Activated naive CD4-positive, alpha-beta T cell treated with anti-CD3 and anti-CD28 coated beads, Interleukin-2, amount 50 U/mL, for 24 hours (primary cell): Measurements from ENCODE around the gene SYCE1.
"Not testable (repeated sequence)": the region's sequence is repeated elsewhere in the genome, so short reads cannot be mapped to it uniquely, and the experiment has no call there.

Source experiments
- H3K27ac Mint-ChIP-seq: one replicate; pipeline ENCODE4 v1.8.0; 2021; ENCODE audit warnings: mild to moderate bottlenecking, mixed read lengths
- H3K27me3 Mint-ChIP-seq: one replicate; pipeline ENCODE4 v1.8.0; 2021; ENCODE audit warnings: mixed read lengths
- H3K36me3 Mint-ChIP-seq: one replicate; pipeline ENCODE4 v1.8.0; 2021; ENCODE audit warnings: mixed read lengths
- H3K4me1 Mint-ChIP-seq: one replicate; pipeline ENCODE4 v1.8.0; 2021; ENCODE audit warnings: mixed read lengths
- H3K4me3 Mint-ChIP-seq: one replicate; pipeline ENCODE4 v1.8.0; 2021; ENCODE audit warnings: mild to moderate bottlenecking, mixed read lengths
- H3K9me3 Mint-ChIP-seq: one replicate; pipeline ENCODE4 v1.8.0; 2021; ENCODE audit warnings: mixed read lengths

The SYCE1 gene

DNA sequence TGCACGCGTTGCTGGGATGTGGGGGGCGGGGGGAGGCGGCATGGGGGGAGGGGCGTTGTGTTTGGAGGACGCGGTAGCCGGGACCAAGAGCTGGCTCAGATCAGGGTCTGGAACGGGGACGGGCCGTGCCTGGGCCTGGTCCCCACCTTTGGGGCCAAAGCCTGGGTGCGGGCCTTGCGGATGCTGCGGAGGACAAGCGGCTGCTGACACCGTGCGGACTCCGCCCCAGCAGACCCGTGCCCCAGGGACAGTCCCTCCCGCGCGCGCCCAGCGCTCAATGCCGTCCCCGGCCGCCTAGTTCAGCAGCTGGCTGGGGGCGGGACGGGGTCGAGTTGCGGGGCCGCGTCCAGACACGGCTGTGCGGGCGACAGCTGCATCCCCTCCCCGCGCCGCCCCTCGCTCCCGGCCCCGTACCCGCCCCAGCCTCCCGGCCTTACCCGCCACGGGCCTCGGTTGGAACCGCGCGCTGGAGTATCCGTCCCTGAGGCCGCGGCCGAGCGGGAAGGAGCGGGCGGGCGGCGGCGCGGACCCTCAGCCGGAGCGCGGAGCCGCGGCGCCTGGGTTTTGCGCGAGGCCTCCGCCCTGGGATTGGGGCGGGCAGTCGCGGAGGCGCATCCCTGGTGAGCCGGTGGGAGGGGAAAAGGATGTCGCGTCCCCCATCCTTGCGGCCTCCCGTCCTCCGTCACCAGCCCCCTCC is 3.6 kb upstream of the SYCE1 start:
- not testable (repeated sequence) for H3K4me1 Mint-ChIP-seq, H3K27ac Mint-ChIP-seq, H3K27me3 Mint-ChIP-seq, H3K36me3 Mint-ChIP-seq, H3K9me3 Mint-ChIP-seq, H3K4me3 Mint-ChIP-seq

DNA sequence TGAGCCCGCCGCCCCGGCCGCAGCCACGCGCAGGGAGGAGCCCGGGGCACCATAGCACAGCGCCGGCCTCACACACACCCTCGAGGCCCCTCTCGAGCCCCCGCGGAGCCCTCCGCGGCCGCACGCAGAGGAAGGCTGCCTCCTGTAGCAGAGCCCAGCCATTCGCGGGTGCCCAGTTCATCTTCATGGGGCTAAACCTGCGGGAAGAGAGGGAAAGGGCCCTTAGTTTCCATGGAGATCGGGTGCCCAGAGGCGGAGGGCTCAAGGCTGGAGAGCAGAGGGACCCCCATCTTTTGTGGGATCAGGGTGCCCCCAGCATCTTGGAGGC is 2.9 kb upstream of the SYCE1 start:
- no peak overlapping the region for H3K4me3 Mint-ChIP-seq
- H3K9me3 Mint-ChIP-seq: peaks cover 1% of the 10 kb centered on the region
- H3K36me3 Mint-ChIP-seq: no peaks in the 10 kb centered on the region
- no peak overlapping the region for H3K27ac Mint-ChIP-seq
- no peaks in the 10 kb centered on the region for H3K4me1 Mint-ChIP-seq
- H3K27me3 Mint-ChIP-seq: peaks cover 7% of the 10 kb centered on the region

DNA sequence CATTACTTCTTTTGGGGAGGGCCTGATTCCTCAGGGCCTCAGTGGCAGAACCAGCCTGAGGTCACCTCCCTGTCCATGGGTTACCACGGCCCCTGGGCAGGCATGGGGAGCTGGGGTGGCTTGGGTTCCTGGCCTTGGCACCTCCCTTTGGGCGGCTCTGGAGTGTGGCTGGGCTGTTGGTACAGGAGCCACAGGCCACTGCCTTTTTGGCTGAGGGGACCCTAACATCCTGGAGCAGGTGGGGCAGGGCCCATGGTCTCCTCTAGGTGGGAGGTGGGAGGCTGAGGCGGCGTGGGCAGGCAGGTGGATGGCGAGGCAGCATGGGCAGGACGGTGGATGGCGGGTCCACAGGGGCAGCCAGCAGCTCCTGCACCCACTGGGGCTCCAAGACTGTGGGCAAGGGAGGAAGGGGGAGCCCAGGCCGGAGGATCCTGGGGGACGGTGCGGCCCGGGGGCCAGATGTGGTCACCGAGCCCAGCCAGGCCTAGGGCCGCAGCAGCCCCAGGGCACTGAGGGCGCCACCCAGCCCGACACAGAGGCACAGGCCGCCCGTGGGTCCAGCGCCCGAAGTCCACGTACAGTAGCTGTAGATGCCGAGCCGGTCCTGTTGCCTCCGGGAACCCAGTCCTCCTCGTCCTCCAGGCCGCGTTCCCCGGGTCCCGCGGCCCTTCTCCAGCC is 2.4 kb upstream of the SYCE1 start:
- H3K27ac Mint-ChIP-seq: no peak overlapping the region
- no peaks in the 10 kb centered on the region for H3K36me3 Mint-ChIP-seq
- H3K9me3 Mint-ChIP-seq: no peaks in the 10 kb centered on the region
- no peaks in the 10 kb centered on the region for H3K4me1 Mint-ChIP-seq
- H3K27me3 Mint-ChIP-seq: peaks cover 7% of the 10 kb centered on the region
- no peak overlapping the region for H3K4me3 Mint-ChIP-seq

DNA sequence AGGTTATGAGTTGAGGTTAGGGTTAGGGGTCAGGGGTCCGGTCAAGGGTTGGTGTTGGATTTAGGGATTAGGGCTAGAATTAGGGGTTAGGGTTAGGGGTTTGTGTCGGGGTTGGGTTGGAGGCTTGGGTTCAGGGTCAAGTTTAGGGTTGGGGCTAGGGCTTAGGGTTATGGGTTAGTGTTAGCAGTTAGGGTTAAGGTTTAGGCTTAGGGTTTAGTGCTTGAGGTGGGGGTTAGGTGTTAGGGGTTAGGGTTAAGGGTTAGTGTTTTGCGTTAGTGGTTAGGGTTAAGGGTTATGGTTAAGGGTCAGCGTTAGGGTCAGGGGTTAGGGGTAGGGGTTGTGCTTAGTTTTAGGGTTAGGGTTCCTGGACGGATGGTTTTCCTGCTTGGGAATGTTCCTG is 1.7 kb upstream of the SYCE1 start:
- Mint-ChIP-seq H3K27me3 (peaks cover 7% of the 10 kb centered on the region), H3K36me3 (no peaks in the 10 kb centered on the region), H3K9me3 (no peaks in the 10 kb centered on the region), H3K4me3 (no peak overlapping the region), H3K27ac (no peak overlapping the region), H3K4me1 (no peaks in the 10 kb centered on the region)

DNA sequence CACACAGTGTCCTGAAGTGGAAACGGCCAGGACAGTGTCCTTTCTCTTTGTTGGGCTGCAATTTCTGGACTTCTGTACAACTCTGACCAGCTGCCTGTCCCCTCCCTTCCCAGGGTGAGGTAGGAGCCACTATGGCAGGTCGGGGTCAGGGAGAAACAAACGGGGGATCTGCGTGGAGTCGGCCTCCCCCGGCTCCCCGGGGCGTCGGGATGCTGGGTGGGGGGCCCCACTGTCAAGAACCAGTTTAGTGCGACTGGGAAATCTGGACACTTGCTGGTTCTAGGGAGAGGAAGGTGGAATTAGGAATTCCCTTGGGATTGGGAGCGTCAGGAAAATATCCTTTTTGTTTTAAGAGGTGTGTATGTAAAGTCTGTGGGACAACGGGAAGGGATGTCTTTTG is 567 bp downstream of the SYCE1 start:
- no peak overlapping the region for H3K27ac Mint-ChIP-seq
- H3K9me3 Mint-ChIP-seq: no peaks in the 10 kb centered on the region
- no peaks in the 10 kb centered on the region for H3K4me1 Mint-ChIP-seq
- H3K27me3 Mint-ChIP-seq: peaks cover 7% of the 10 kb centered on the region
- H3K4me3 Mint-ChIP-seq: no peak overlapping the region
- H3K36me3 Mint-ChIP-seq: no peaks in the 10 kb centered on the region

DNA sequence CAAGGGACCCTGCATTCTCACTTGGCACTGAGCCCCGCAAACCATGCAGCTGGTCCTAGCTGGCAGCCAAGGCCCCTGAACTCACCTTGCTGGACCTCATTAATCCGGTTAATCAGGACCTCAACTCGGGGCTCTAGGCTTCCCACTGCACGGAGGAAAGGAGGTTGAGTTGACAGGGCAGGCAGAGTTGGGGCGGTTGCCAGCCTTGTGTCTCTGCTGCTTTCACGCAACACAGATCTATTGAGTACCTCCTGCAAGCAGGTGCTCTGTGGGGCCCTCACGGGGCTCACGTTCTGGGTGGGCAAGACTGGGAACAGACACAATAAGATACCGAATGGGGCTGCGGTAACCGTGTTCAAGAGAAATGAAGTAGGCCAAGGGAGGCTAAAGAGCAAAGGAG is 6.2 kb downstream of the SYCE1 start:
- no peak overlapping the region for H3K27ac Mint-ChIP-seq

DNA sequence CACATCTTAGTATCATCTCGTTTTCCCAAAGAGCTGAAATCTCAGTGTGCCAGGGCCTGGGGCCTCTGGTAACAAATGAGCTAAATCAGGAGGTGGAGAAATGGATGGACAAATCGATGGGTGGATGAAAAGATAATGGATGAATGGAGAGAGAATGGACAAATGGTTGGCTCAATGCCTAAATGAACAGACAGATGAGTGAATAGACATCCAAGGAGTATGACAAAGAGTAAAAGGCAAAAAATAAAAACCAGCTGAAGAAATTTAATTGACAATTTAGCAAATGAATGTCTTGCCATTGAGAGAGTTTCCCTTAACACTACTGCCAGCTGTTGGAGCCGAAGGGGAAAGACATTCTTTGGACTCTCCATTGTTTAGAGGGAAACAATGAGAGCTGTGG is 8.0 kb downstream of the SYCE1 start:
- H3K27ac Mint-ChIP-seq: no peak overlapping the region
- H3K9me3 Mint-ChIP-seq: no peaks in the 10 kb centered on the region
- no peak overlapping the region for H3K4me3 Mint-ChIP-seq
- no peaks in the 10 kb centered on the region for H3K36me3 Mint-ChIP-seq
- H3K27me3 Mint-ChIP-seq: peaks cover 17% of the 10 kb centered on the region
- H3K4me1 Mint-ChIP-seq: no peaks in the 10 kb centered on the region

More for the DNA sequence above, 6.2 kb downstream of the SYCE1 start:
- no peaks in the 10 kb centered on the region for H3K36me3 Mint-ChIP-seq
- H3K9me3 Mint-ChIP-seq: no peaks in the 10 kb centered on the region
- H3K27me3 Mint-ChIP-seq: peaks cover 17% of the 10 kb centered on the region
- no peaks in the 10 kb centered on the region for H3K4me1 Mint-ChIP-seq
- no peak overlapping the region for H3K4me3 Mint-ChIP-seq

DNA sequence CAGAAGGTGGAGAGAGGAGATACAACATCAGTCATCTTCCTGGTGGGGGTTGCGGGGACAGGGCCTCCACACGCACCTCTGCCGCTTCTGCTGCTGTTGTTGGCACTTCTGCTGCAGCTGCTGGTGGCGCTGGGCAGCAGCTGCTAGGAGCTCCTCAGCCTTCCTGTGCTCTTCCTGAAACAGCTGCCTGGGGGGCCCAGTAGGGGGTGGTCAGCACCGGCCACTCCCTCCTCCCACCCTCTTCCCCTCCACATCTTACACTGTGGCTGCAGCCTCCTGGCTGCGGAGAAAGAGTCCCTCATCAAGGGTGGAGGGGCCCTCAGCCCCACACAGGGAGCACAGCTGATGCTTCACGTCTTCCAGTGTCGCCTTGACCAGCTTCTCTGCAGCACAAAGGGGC is 9.9 kb downstream of the SYCE1 start:
- Mint-ChIP-seq H3K9me3 (no peaks in the 10 kb centered on the region), H3K4me3 (no peak overlapping the region), H3K27me3 (peaks cover 17% of the 10 kb centered on the region), H3K4me1 (no peaks in the 10 kb centered on the region), H3K27ac (no peak overlapping the region), H3K36me3 (no peaks in the 10 kb centered on the region)

DNA sequence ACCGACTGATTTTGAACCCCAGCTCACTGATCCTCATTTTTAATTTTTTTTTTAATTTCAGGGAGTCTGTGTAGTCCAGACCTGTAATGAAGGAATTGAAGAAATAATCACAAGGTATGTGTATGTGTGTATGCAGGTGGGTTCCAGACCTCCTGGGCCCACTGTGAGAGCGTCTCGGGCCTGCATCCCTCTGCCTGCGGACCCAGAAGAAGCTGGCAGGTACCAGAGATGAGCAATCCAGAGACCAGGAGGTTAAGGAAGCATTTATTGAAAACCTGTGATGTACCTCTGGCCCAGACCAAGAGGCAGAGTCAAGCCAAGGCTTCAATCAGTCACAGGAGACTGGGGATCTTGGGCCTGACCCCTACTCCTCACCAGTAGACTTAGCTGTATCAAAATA is 10.8 kb downstream of the SYCE1 start:
- H3K36me3 Mint-ChIP-seq: no peaks in the 10 kb centered on the region
- no peak overlapping the region for H3K27ac Mint-ChIP-seq
- H3K9me3 Mint-ChIP-seq: no peaks in the 10 kb centered on the region
- H3K27me3 Mint-ChIP-seq: peaks cover 19% of the 10 kb centered on the region
- no peak overlapping the region for H3K4me3 Mint-ChIP-seq
- no peaks in the 10 kb centered on the region for H3K4me1 Mint-ChIP-seq

DNA sequence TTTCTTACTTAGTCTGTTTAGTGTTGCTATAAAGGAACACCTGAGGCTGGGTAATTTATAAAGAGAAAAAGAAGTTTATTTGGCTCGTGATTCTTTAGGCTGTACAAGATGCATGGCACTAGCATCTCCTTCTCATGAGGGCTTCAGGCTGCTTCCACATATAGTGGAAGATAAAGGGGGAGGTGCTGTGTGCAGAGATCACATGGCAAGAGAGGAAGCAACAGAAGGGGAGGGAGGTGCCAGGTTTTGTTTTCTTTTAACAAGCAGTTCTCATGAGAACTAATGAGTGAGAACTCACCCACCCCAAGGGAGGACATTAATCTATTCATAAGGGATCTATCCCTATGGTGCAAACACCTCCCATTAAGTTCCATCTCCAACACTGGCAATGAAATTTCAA is 20.9 kb downstream of the SYCE1 start:
- Mint-ChIP-seq H3K9me3 (peaks cover 13% of the 10 kb centered on the region), H3K4me3 (no peak overlapping the region), H3K4me1 (peaks cover 9% of the 10 kb centered on the region), H3K27ac (no peak overlapping the region), H3K27me3 (peaks cover 19% of the 10 kb centered on the region), H3K36me3 (peaks cover 3% of the 10 kb centered on the region)

DNA sequence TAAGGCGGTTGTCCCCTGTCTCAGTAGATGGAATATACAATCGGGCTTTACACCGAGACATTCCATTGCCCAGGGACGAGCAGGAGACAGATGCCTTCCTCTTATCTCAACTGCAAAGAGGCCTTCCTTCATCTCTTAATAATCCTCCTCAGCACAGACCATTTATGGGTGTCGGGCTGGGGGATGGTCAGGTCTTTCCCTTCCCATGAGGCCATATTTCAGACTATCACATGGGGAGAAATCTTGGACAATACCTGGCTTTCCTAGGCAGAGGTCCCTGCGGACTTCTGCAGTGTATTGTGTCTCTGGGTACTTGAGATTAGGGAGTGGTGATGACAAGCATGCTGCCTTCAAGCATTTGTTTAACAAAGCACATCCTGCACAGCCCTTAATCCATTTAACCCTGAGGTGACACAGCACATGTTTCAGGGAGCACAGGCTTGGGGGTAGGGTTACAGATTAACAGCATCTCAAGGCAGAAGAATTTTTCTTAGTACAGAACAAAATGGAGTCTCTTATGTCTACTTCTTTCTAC is 23.9 kb downstream of the SYCE1 start:
- not testable (repeated sequence) for H3K4me1 Mint-ChIP-seq, H3K36me3 Mint-ChIP-seq, H3K27ac Mint-ChIP-seq, H3K4me3 Mint-ChIP-seq, H3K9me3 Mint-ChIP-seq, H3K27me3 Mint-ChIP-seq

DNA sequence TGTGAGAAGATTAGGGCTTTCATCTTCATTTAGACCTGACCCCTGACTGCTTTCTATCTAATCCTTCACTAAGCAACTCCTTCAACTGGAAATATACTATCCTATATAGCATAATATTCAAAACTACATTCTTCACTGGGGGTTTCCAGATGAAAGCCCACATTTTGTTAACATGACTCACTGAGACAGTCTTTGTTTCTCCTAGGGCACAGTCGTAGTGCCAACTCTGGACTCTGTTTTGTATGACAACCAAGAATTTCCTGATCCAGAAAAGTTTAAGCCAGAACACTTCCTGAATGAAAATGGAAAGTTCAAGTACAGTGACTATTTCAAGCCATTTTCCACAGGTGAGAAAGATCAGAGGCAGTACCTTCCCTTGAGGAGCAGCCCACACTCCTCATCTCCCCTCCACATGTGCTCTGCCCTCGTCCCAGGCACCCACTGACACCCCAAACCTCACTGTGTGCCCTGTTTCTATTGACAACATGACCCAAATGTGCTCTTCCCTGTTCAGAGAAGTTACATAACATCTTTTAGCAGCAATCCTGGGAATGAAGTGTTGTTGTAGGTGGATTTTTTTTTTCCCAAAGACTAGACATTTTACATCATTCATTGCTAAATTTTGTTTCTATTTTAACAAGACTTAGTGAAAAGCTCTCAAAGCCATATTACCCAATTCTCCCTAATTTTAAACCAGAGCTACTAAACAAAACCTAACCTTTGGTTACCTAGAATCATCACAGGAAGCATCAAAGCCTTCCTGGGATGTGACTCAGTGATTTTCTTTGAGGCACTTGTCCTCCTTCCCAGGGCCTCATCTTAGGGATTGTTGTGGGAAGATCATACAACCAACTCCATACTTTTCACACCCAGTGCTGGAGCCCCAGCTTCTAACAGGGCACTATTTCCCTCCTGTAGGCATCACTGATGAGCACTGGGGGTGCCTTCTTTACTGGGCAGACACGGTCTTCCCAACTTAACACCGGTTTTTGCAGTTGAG is 27.5 kb downstream of the SYCE1 start:
- Mint-ChIP-seq H3K4me1 (no peaks in the 10 kb centered on the region), H3K27ac (no peak overlapping the region), H3K4me3 (no peak overlapping the region), H3K27me3 (no peaks in the 10 kb centered on the region), H3K9me3 (no peaks in the 10 kb centered on the region), H3K36me3 (no peaks in the 10 kb centered on the region)

DNA sequence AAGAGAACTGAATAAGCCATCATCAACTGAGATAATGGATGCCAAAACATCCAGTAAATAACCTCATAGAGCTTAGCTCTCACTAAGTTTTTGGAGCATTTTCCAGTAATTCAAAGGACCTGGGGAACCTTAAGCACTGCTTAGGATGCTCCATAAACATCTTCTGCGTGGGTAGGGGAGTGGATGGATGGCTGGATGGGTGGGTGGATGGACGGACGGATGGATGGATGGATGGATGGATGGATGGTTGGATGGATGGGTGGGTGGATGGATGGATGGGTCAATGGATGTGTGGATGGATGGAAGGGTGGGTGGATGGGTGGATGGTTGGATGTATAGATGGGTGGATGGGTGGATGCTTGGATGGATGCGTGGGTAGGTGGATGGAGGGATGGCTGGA is 29.2 kb downstream of the SYCE1 start:
- Mint-ChIP-seq H3K36me3 (no peaks in the 10 kb centered on the region), H3K27me3 (peaks cover 4% of the 10 kb centered on the region), H3K4me1 (no peaks in the 10 kb centered on the region), H3K27ac (no peak overlapping the region), H3K4me3 (no peak overlapping the region), H3K9me3 (no peaks in the 10 kb centered on the region)

DNA sequence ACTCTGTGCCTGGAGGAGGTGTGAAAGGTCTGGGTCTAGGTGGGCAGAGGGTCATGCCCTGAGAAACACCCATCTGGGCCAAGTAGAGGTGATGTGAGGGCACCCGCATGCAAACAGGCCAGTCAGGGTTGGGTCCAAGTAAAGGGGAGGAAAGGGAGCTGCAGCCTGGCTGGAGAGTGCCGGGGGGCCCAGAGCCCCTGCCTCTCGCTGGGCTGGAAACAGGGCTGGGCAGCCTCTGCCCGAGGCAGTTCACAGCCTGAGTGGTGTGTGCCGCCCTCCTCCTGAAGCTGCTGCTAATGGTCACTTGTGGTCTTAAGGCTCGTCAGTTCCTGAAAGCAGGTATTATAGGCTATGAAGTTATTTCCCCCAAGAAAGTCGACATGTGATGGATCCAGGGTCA is 31.0 kb downstream of the SYCE1 start:
- peaks cover 10% of the 10 kb centered on the region for H3K4me1 Mint-ChIP-seq
- no peaks in the 10 kb centered on the region for H3K36me3 Mint-ChIP-seq
- H3K27me3 Mint-ChIP-seq: peaks cover 14% of the 10 kb centered on the region
- no peak overlapping the region for H3K4me3 Mint-ChIP-seq
- no peak overlapping the region for H3K27ac Mint-ChIP-seq
- no peaks in the 10 kb centered on the region for H3K9me3 Mint-ChIP-seq

DNA sequence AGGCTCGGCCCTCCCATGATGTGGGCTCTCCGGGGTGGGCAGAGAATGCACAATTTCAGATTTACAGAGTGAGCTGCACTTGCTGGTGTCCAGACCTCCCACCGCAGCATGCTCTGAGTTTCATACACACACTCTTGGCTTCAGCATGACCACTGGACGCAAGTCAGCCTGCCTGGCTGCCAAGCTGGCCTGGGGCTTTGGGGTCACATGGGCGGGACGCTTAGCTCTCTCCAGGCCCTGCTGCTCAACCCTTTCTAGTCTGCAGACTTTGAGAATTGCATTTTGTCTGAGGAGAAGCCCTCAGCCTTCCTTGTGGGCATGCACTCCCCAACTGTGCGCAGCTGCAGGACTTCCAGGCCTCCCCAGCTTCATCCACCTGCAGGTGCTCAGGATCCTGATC is 32.5 kb downstream of the SYCE1 start:
- Mint-ChIP-seq H3K27me3 (peaks cover 19% of the 10 kb centered on the region), H3K4me1 (peaks cover 20% of the 10 kb centered on the region)

DNA sequence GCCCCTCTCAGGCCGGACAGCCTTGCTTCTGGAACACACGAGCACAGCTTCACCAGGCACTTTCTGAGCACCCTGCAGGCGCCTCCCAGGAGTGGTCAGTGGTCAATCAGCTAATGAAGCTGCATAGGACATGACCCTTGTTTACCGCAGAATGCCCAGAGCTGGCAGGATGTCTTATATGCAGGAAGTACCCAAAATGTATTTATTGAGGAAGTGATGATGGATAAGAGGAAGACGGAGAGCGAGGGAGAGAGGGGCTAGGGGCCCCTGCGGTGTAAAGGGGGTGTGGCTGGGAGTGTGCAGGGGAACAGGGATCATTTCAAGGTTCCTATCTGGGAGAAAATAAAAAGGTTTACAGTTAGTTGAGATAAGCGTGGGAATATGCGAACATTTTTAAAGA is 34.9 kb downstream of the SYCE1 start:
- H3K4me3 Mint-ChIP-seq: no peak overlapping the region
- H3K27ac Mint-ChIP-seq: no peak overlapping the region
- H3K4me1 Mint-ChIP-seq: peaks cover 20% of the 10 kb centered on the region
- no peaks in the 10 kb centered on the region for H3K36me3 Mint-ChIP-seq
- H3K9me3 Mint-ChIP-seq: no peaks in the 10 kb centered on the region
- H3K27me3 Mint-ChIP-seq: peaks cover 29% of the 10 kb centered on the region

More for the DNA sequence above, 32.5 kb downstream of the SYCE1 start:
- H3K9me3 Mint-ChIP-seq: no peaks in the 10 kb centered on the region
- H3K4me3 Mint-ChIP-seq: no peak overlapping the region
- no peaks in the 10 kb centered on the region for H3K36me3 Mint-ChIP-seq
- no peak overlapping the region for H3K27ac Mint-ChIP-seq
